Esophagus mucosa (tissue), 1 donor: Measurements from ENCODE around the gene CAMSAP2. TPM values are rescaled to one million over a fixed set of nuclear protein-coding genes. Genes with fewer than 3 reads are reported as not detected.
"Not testable (repeated sequence)": the region's sequence is repeated elsewhere in the genome, so short reads cannot be mapped to it uniquely, and the experiment has no call there.

Experiments used
- ATAC-seq: fragments of 200-7000 bp; cut with Tn5 transposase; one replicate; pipeline ENCODE4 v1.9.1; 2020
- total RNA-seq: library from RNA; stranded (reverse); gene quantifications from one replicate; pipeline ENCODE4 v1.2.4, GENCODE V29; 2023
- donor health status: DM: yes; HTN: yes; CAD: no.

Gene CAMSAP2
- total RNA-seq, 1 donor from 2014 or later: 14.7 TPM

- no peak for ATAC-seq
Measured at GRCh38 chr1:200739702-200740570, 1.2 kb downstream of the CAMSAP2 start.

- ATAC-seq: no peak
Measured at GRCh38 chr1:200740571-200741208, 2.0 kb downstream of the CAMSAP2 start.

- no peak for ATAC-seq
Measured at GRCh38 chr1:200741551-200742207, 3.0 kb downstream of the CAMSAP2 start.

DNA sequence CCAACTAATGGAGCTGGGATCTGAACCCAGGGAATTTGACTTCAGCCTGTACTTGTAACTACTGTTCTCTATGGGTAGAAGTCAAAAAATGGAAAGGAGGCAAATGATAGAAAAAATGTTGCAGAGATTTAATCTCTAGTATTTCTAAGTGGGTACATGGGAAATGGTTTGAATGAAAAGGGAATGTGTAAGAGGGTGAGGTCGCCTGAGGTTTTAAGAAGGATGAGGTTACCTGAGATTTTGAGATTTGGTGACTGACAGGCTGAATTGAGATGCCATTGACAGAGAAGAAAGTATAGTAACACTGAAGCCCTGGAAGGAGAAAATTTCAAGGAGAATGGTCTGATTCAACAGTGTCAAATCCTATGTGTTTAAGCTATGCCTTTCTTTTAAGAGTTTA is 5.5 kb downstream of the CAMSAP2 start:
- ATAC-seq: no peak

DNA sequence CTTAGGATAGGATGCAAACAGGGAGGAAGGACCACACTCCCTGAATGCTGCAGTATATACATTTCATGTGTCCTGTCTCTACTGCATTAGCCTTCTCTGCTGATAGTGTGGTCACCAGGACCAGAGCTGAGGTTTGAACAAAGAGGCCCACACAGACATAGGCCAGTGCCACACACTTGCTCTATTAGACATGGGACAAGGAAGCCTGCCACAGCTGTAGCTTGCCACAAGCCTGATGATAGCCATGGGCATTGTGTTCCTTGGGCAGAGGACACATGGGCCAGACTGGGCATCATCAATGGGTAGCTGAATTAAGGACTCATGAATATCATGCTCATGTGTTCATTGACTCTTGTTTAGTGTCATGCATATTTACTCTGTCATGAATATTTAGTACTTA is 10.4 kb downstream of the CAMSAP2 start:
- no peak for ATAC-seq

DNA sequence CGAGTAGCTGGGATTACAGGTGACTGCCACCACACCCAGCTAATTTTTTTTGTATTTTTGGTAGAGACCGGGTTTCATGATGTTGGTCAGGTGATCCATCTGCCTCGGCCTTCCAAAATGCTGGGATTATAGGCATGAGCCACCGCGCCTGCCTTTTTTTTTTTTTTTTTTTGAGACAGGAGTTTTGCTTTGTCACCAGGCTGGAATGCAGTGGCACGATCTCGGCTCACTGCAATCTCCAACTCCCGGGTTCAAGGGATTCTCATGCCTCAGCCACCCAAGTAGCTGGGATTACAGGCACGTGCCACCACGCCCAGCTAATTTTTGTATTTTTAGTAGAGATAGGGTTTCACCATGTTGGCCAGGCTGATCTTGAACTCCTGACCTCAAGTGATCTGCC is 12.1 kb downstream of the CAMSAP2 start:
- ATAC-seq: not testable (repeated sequence)

DNA sequence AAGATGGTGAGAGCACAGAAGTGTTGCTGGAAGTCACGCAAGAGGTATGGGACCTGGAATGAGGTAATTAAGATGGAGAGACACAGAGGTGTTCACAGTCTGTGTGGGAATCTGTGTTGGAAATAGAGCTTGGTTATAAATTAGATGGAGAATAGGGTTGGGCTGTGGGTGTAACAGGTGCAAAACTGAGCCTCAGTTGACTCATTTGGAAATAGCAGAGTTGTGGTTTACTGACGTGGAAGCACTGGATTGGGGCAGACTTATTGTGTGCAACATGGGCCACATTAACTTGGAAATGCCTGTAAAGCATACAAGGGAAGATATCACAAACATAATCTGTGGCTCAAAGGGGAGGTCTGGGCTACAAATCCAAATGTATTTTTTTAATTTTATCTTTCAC is 13.0 kb downstream of the CAMSAP2 start:
- peak; percentile 25 for ATAC-seq

GRCh38 chr1:200753650-200754198 is 15.0 kb downstream of the CAMSAP2 start:
- no peak for ATAC-seq

DNA sequence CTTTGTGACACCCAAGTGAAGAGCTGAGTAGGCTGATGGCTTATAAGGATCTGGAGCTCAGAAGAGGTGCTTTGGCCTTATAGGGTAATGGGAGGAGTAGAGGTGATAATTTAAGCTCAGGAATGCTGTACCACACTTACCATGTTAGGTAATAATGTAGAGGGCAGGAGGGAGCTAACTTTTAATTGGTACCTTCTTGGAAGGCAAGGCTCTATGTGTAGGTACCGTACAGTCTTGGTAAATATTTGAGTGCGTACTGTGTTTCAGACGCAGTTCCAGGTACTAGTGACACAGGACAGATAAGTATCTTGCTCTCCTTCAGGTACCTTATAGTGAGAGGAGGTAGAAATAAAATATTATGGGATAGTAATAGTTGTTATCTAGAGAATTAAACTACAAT is 16.8 kb downstream of the CAMSAP2 start:
- ATAC-seq: no peak

DNA sequence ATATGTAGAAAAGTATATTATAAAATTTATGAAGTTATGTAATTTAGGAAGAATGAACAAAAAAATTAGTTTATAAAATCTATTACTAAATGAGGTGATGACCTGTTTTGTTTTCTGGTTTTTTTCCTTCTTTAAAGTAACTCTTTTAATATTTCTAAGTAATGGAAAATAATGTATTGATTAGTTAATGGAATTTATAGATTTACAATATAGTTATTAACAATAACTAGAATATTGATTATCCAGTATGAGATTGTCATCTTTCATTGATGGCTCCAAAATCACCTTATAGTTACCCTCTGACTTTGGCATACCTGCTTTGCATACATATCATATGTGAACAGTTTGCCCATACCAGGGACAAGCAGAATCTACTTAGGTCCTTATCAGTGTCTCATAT is 23.4 kb downstream of the CAMSAP2 start:
- ATAC-seq: no peak

DNA sequence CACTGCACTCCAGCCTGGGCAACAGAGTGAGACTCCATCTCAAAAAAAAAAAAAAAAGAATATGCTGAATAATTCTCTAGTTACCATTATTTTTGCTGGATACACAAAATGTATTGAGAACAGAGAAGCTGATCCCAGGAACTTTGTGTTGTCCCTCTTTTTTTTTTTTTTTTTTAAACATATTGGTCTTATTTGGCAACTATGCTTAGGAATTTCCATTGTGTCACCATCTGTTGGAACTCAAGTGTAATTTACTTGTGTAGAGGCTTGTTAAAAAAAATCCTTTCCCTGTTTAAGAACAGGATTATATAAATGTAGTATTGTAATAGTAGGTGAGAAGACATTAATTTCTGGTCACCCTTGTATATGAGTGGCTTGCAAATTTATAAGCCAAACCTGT is 28.6 kb downstream of the CAMSAP2 start:
- ATAC-seq: no peak

DNA sequence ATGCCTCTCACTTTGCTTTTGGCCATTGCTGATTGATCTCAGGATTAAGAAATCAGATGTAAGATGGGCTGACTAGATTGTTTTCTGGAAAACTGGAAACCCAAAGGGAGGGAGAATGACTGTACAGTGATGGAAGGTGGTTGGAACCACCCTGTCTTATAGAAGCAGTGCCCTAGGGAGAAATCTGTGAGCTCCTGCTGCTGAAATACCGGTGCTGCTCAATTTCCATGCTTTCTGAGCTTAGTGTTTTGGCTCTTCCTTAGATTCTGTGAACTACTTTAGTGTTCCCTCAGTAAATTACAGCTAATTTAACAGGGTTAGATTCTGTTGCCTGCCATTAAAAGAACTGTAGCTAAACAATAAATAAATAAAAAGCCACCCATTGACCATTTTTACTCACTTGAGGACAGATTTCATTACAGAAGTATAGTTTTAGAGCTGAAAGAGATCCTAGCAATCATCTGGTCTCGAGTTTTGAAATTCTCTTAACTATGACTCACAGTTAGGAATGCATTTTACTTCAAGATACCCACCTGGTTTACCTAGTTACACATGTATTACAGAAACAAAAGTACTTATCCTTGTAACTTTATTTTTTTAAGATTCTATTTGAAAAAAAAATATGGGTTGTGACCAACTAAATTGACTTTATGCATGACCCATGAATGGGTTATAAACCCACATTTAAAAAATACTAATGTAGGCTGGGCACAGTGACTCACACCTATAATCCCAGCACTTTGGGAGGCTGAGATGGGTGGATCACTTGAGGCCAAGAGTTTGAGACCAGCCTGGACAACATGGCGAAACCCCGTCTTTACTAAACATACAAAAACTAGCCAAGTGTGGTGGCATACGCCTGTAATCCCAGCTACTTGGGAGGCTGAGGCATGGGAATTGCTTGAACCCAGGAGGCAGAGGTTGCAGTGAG is 33.2 kb downstream of the CAMSAP2 start:
- ATAC-seq: peak; percentile 51

- no peak for ATAC-seq
Measured at GRCh38 chr1:200774311-200774710, 35.6 kb downstream of the CAMSAP2 start.

DNA sequence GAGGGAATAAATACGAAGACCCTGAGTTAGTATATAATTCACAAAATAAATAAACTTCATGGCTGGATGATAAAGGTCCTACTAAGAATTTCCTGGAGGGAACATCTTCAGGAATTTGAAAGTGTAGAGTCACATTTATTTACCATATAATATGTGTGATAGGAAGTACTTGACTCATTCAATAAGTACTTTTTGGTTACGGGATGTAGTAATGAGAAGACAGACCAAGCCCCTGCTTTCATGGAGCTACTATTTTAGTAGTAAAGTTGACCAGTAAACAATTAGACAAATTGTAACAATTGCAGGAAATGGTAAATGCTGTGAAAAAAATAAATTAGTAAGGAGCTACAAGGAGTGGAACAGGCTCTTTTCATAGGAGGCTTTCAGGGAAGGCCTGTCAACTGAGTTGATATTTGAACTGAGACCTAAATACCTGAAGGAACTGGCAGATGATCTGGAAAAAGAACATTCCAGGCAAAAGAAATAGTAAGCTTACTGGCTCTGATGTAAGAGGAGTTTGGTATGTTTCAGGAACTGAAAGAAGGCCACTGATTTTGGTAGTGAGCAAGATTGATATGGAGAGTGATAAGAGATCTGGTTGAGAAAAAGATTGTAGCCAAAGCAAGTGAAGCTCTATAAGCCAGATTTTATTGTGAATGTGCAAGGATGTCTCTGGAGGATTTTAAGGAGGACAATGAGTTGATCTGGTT is 36.2 kb downstream of the CAMSAP2 start:
- no peak for ATAC-seq

GRCh38 chr1:200775850-200776249 is 37.2 kb downstream of the CAMSAP2 start:
- no peak for ATAC-seq

- ATAC-seq: no peak
Measured at GRCh38 chr1:200776949-200777348, 38.3 kb downstream of the CAMSAP2 start.

DNA sequence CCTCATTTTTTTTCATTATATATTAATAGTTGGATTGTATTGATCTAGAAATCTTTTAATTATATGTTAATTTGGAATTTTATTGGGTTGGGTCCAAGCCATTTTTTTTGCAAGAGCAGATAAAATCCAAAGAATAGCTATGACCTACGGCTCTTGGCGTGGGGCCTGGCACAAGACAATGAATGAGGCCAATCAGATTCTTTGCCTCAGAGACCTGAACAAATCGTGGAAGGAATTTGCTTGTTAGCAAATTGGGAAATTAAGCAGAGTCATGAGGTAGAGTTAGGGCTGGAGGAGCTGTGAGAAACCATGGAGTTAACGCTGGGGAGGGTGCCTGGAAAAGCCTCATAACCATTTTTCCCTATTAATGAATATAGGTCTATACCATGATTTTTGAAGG is 40.1 kb downstream of the CAMSAP2 start:
- no peak for ATAC-seq

- ATAC-seq: no peak
Measured at GRCh38 chr1:200779326-200779725, 40.6 kb downstream of the CAMSAP2 start.

DNA sequence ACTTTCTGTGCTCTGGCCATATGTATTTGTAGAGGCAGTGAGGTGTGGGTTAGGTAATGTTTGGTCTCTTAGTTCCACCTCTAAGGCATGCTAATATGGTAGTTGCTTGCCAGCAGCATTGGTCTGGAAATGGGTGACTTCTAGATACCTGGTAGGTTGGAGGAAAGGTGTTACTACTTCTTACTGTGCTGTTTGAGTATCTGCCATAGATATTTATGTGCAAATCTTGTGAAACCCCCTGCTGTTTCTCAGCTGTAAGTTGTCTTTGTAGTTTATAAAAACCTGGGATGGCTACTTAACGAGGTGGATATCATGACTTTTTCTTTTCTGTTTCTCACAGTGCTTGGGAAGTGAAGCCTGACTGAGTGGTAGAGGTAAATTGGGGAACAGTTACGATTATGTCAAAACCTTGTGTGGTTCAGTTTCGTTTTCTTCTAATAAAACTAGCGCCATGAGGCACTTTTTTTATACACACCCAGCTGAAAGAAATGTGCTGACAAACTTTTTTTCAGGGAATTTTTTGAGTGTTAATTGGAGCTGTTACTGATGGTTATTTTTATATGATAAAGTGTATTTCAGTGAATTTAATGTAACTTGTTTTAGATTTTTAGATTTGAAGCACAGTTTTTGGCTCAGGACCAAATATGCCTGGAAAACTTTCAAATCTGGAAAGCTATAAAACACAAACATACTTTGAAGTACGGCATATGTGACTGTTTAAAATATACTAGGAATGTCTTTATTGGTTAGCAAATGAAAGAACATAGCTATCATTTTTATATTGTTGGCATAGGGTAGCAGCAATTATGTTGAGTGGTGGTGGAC is 42.1 kb downstream of the CAMSAP2 start:
- no peak for ATAC-seq

- no peak for ATAC-seq
Measured at GRCh38 chr1:200783926-200784325, 45.2 kb downstream of the CAMSAP2 start.

- no peak for ATAC-seq
Measured at GRCh38 chr1:200784576-200784975, 45.9 kb downstream of the CAMSAP2 start.
